SKM-1 treated with dmso at 0.1 percent for 144 hours (cell line): ENCODE results near the gene PLXNB2.

ENCODE experiments used
- DNase-seq: peaks from one replicate; lab custom pipeline; 2025; ENCODE audit not compliant: unreplicated experiment; lab: John Stamatoyannopoulos, UW

Gene PLXNB2

GRCh38 chr22:50236731-50237409, 70.6 kb downstream of the PLXNB2 start:
- DNase-seq: no peak

- no peak for DNase-seq
These were observed 74.2 kb downstream of the PLXNB2 start for GRCh38 chr22:50233223-50233622.

GRCh38 chr22:50232481-50233151, 74.8 kb downstream of the PLXNB2 start:
- DNase-seq: no peak

GRCh38 chr22:50229370-50229769, 78.1 kb downstream of the PLXNB2 start:
- no peak for DNase-seq

GRCh38 chr22:50228366-50228765, 79.1 kb downstream of the PLXNB2 start:
- DNase-seq: no peak

- DNase-seq: no peak
These were observed 79.7 kb downstream of the PLXNB2 start for GRCh38 chr22:50227579-50228215.

- DNase-seq: no peak
These were observed 80.6 kb downstream of the PLXNB2 start for GRCh38 chr22:50226875-50227165.

- no peak for DNase-seq
These were observed 81.2 kb downstream of the PLXNB2 start for GRCh38 chr22:50226063-50226874.

- no peak for DNase-seq
These were observed 82.1 kb downstream of the PLXNB2 start for GRCh38 chr22:50225200-50225969.
